Measurements from ENCODE around the gene FBXL19. TPM values are rescaled to one million over a fixed set of nuclear protein-coding genes. Genes with fewer than 3 reads are reported as not detected.

The FBXL19 gene
- total RNA-seq, 1 donor from 2014 or later: 18.2 TPM

- DNase-seq (ENCODE audit: low read depth in 2 of 2): no peak
These were observed 40.6 kb downstream of the FBXL19 start for GRCh38 chr16:30963925-30964511.

- DNase-seq (ENCODE audit: low read depth in 2 of 2): no peak
These were observed 41.3 kb downstream of the FBXL19 start for GRCh38 chr16:30964574-30965226.

GRCh38 chr16:30965436-30965835 is 42.1 kb downstream of the FBXL19 start:
- no peak for DNase-seq (ENCODE audit: low read depth in 2 of 2)

- no peak for DNase-seq (ENCODE audit: low read depth in 2 of 2)
These were observed 42.8 kb downstream of the FBXL19 start for GRCh38 chr16:30966033-30966619.

GRCh38 chr16:30967795-30968194 is 44.4 kb downstream of the FBXL19 start:
- DNase-seq (ENCODE audit: low read depth in 2 of 2): no peak

- no peak for DNase-seq (ENCODE audit: low read depth in 2 of 2)
These were observed 46.0 kb downstream of the FBXL19 start for GRCh38 chr16:30969246-30969842.

- no peak for DNase-seq (ENCODE audit: low read depth in 2 of 2)
These were observed 47.9 kb downstream of the FBXL19 start for GRCh38 chr16:30971298-30971697.

- DNase-seq (ENCODE audit: low read depth in 2 of 2): no peak
These were observed 49.5 kb downstream of the FBXL19 start for GRCh38 chr16:30972872-30973271.

GRCh38 chr16:30974348-30974747 is 51.0 kb downstream of the FBXL19 start:
- DNase-seq (ENCODE audit: low read depth in 2 of 2): no peak

GRCh38 chr16:30976486-30976885 is 53.1 kb downstream of the FBXL19 start:
- no peak for DNase-seq (ENCODE audit: low read depth in 2 of 2)

GRCh38 chr16:30977502-30977901 is 54.1 kb downstream of the FBXL19 start:
- DNase-seq (ENCODE audit: low read depth in 2 of 2): no peak

GRCh38 chr16:30979170-30980022 is 56.0 kb downstream of the FBXL19 start:
- no peak for DNase-seq (ENCODE audit: low read depth in 2 of 2)

GRCh38 chr16:30980023-30980371 is 56.6 kb downstream of the FBXL19 start:
- no peak for DNase-seq (ENCODE audit: low read depth in 2 of 2)

- no peak for DNase-seq (ENCODE audit: low read depth in 2 of 2)
These were observed 57.1 kb downstream of the FBXL19 start for GRCh38 chr16:30980434-30980833.

GRCh38 chr16:30980959-30981358 is 57.6 kb downstream of the FBXL19 start:
- DNase-seq (ENCODE audit: low read depth in 2 of 2): no peak

- no peak for DNase-seq (ENCODE audit: low read depth in 2 of 2)
These were observed 59.3 kb downstream of the FBXL19 start for GRCh38 chr16:30982548-30983288.

- no peak for DNase-seq (ENCODE audit: low read depth in 2 of 2)
These were observed 60.0 kb downstream of the FBXL19 start for GRCh38 chr16:30983289-30983889.

GRCh38 chr16:30983898-30984610 is 60.7 kb downstream of the FBXL19 start:
- DNase-seq (ENCODE audit: low read depth in 2 of 2): no peak

- peak; percentile 43 to 73 for DNase-seq (ENCODE audit: low read depth in 2 of 2)
These were observed 61.5 kb downstream of the FBXL19 start, which contains the start of gene HSD3B7 for GRCh38 chr16:30984669-30985400. Gene HSD3B7 (plus strand): TSS chr16:30985207. CDS start chr16:30985659, 452 bp downstream.
